Lower leg skin (tissue), 4 donors: ENCODE results near the gene AQP5. TPM values are rescaled to one million over a fixed set of nuclear protein-coding genes. Genes with fewer than 3 reads are reported as not detected.

Source experiments
- DNase-seq, 2 donors: peaks; one replicate each; pipeline ENCODE4 v3.0.0-alpha.2; 2019; ENCODE audit warnings: low spot score in 2 of 2
- H3K4me3 ChIP-seq: fragments of 200-600 bp; sonication (generic); 2 replicates; pipeline ENCODE4 v1.5.1; 2017; ENCODE audit warnings: mild to moderate bottlenecking, low read depth; ENCODE audit not compliant: poor library complexity, severe bottlenecking
- POLR2A ChIP-seq, 2 donors: fragments of 450-650 bp; IDR thresholded peaks; one replicate each; pipeline ENCODE4 v1.6.1; 2016 to 2017; ENCODE audit warnings: antibody characterized with exemption in 2 of 2, mild to moderate bottlenecking in 1 of 2, moderate library complexity in 1 of 2
- WGBS, 2 donors: methylation state at CpG; one replicate each; pipeline ENCODE4 v1.1.5; 2018; 5-methylcytosine and 5-hydroxymethylcytosine counted together
- intact Hi-C: fragments of 100-400 bp; cut with DNase I; formaldehyde crosslinking; loops from one replicate; pipeline ENCODE4 v1.15.0; 2023; ENCODE audit warnings: low total_unique reads
- total RNA-seq, 4 donors: library from RNA; depleted of rRNA; stranded (reverse); fragments of >200 nt; gene quantifications; one replicate each; pipeline ENCODE4 v1.1.0, GENCODE V29; 2016
- TF ChIP-seq, protein P1 (sequence below), 3 donors: fragments of 450-650 bp; IDR thresholded peaks; one replicate each; pipeline ENCODE4 v1.5.1; 2016; ENCODE audit warnings: antibody characterized with exemption in 3 of 3, mild to moderate bottlenecking in 3 of 3, moderate library complexity in 2 of 3

AQP5 gene
- total RNA-seq, 4 donors from 2014 or later, result 48.4 to 332 (median 203) TPM

GRCh38 chr12:49952391-49953055, 9.1 kb upstream of the AQP5 start:
- no peak for DNase-seq
- WGBS, 2 donors, result 88 to 92% methylated on average over 1 of the region's 1 CpG
- H3K4me3 ChIP-seq, result no peak overlapping the region
- intact Hi-C loops, result no loop called here
- TF ChIP-seq, protein P1, sequence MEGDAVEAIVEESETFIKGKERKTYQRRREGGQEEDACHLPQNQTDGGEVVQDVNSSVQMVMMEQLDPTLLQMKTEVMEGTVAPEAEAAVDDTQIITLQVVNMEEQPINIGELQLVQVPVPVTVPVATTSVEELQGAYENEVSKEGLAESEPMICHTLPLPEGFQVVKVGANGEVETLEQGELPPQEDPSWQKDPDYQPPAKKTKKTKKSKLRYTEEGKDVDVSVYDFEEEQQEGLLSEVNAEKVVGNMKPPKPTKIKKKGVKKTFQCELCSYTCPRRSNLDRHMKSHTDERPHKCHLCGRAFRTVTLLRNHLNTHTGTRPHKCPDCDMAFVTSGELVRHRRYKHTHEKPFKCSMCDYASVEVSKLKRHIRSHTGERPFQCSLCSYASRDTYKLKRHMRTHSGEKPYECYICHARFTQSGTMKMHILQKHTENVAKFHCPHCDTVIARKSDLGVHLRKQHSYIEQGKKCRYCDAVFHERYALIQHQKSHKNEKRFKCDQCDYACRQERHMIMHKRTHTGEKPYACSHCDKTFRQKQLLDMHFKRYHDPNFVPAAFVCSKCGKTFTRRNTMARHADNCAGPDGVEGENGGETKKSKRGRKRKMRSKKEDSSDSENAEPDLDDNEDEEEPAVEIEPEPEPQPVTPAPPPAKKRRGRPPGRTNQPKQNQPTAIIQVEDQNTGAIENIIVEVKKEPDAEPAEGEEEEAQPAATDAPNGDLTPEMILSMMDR (IDR thresholded peaks at IDR 0.05), result no peak
- TF ChIP-seq POLR2A (IDR thresholded peaks at IDR 0.05), result no peak

DNA sequence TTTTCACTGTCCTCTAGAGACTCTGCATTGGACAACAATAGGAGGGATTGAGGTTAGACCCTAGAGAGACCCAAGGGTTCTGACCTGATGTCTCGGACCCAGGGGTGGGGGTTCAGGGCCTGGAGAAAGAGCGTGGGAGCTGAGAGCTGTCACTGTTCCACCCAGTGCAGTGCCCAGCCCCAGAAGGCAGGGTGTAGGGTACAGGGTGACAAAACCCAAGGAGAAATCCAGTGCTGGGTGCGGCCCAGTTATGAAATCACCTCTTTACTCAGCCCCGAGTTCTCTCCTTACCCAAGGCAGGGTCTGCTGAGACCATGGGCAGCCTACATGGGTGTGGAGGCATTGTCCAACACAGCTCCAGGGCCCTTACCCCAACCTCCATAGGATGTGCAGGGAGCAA, 8.5 kb upstream of the AQP5 start:
- WGBS, 2 donors, result 63 to 73% methylated on average over 4 of the region's 4 CpGs
- H3K4me3 ChIP-seq, result no peak overlapping the region
- intact Hi-C loops, result no loop called here
- TF ChIP-seq, protein P1 (IDR thresholded peaks at IDR 0.05), result no peak
- TF ChIP-seq POLR2A (IDR thresholded peaks at IDR 0.05), result no peak
- DNase-seq, result no peak

GRCh38 chr12:49953961-49954846, 7.5 kb upstream of the AQP5 start:
- intact Hi-C loops, result no loop called here
- no peak overlapping the region for H3K4me3 ChIP-seq
- no peak for DNase-seq
- no peak for TF ChIP-seq POLR2A (IDR thresholded peaks at IDR 0.05)
- TF ChIP-seq, protein P1 (IDR thresholded peaks at IDR 0.05), result no peak
- WGBS, 2 donors, result 76 to 87% methylated on average over 20 to 21 of the region's 21 CpGs

DNA sequence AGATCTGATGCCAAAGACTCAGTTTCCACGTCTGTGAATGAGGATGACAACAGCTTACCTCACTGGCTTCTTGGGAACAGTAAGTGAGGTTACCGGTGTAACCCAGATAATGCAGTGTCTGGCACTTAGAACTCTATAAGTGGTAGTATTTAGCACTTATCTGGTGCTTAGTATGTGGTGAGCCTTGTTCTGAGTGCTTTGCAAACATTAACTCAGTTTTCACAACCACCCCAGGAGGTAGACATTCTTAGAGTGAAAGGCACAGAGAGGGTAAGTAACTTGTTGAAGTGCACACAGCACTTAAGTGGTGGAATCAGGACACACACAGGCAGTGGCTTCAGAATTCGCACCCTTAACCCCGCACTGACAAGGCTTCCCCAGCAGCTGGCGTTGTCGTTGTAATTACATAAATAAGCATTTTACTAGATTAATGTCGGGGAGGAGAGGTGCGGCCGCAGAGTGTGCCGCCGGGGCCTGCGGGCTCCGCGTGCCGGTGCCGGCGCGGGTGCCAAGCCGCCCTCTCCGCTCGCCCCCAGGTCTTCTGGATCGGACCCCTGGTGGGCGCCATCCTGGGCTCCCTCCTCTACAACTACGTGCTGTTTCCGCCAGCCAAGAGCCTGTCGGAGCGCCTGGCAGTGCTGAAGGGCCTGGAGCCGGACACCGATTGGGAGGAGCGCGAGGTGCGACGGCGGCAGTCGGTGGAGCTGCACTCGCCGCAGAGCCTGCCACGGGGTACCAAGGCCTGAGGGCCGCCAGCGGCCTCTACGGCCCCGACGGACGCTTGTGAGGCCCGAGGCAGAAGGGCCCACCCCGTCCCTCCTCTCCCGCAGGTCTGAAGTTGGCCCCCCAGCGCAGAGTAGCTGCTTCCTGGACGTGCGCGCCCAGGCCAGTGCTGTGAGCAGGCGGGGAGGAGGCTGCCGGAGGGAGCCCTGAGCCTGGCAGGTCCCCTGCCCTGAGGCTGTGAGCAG, 6.5 kb upstream of the AQP5 start:
- intact Hi-C loops, result no loop called here
- H3K4me3 ChIP-seq, result no peak overlapping the region
- WGBS, 2 donors, result 27 to 31% methylated on average over 28 to 46 of the region's 53 CpGs
- TF ChIP-seq, protein P1 (IDR thresholded peaks at IDR 0.05), result no peak
- TF ChIP-seq POLR2A (IDR thresholded peaks at IDR 0.05), result no peak
- no peak for DNase-seq

DNA sequence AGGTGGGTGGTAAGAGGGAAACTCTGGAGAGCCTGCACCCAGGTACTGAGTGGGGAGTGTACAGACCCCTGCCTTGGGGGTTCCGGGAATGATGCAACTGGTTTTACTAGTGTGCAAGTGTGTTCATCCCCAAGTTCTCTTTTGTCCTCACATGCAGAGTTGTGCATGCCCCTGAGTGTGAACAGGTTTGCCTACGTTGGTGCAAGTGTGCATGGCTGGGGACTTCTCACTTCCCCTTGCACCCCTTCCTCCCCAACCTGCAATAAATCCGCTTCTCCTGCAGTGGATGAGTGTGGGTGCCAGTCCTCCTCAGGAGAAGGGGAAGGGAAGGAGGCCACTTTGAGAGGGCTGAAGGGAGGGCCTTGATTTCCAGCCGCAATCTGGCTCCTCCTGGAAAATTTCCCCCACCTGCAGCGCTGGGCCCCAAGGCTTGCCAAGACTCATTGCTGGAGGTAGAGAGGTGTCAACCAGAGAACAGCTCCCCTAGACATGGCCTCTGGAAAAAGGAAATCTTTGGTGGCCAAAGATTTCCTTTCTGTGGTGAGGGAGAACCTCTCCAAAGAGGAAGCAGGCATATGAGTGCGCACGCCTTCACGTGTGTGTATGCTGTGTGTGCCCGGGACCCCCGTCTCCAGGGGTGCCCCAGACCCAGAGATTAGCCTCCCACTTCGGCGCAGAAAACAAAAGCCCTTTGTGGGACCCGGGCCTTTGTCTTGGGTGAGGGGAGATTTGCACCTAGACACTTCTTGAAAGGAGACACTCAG, 5.6 kb upstream of the AQP5 start:
- no peak overlapping the region for H3K4me3 ChIP-seq
- 59 to 76% methylated on average over 13 of the region's 13 CpGs for WGBS, 2 donors
- no peak for DNase-seq
- no peak for TF ChIP-seq POLR2A (IDR thresholded peaks at IDR 0.05)
- TF ChIP-seq, protein P1 (IDR thresholded peaks at IDR 0.05), result no peak
- intact Hi-C loops, result no loop called here
